ENCODE measurements around the gene CLIC3.

DNA sequence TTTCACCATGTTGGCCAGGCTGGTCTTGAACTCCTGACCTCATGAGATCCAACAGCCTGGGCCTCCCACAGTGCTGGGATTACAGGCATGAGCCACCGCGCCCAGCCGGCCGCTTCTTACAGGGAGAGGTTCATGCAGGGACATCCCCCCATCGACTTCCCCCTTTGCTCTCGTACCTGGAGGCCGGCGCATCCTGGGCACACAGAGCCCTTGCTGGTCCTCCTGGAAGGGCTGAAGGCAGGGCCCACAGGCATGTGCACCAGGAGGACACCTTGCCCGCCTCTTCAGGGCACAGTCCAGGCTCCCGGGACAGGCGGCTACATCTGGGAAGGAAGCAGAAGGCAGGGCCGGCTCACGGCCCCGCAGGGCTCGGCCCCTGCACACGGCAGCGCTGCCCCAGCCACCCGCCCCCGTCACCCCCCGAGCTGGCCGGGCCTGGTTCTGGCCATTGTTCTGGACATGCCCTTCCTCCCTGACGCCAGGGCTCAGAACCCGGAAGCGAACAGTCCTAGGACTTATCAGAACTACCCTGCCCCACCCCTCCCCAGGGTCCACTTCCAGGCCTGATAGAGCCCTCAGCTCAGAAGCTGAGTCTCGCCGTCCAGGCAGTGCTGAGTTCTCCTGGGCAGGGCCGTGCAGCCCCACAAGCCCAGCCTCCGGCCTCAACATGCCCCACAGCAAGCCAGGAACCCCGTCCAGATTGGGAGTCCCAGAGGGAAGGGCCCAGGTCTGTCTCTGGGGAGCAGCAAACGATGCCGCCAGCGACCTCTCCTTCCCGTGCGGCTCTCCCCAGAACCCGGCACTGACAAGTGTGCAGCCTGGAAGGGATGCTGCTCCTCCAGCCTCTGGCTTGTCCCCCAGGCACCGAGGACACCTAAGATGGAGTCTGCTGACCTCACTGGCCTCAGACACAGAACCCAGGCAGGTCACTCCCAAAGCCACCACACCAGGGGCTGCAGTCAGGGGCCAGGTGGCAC, 46.7 kb upstream of the CLIC3 start:
- TF ChIP-seq, protein P1, sequence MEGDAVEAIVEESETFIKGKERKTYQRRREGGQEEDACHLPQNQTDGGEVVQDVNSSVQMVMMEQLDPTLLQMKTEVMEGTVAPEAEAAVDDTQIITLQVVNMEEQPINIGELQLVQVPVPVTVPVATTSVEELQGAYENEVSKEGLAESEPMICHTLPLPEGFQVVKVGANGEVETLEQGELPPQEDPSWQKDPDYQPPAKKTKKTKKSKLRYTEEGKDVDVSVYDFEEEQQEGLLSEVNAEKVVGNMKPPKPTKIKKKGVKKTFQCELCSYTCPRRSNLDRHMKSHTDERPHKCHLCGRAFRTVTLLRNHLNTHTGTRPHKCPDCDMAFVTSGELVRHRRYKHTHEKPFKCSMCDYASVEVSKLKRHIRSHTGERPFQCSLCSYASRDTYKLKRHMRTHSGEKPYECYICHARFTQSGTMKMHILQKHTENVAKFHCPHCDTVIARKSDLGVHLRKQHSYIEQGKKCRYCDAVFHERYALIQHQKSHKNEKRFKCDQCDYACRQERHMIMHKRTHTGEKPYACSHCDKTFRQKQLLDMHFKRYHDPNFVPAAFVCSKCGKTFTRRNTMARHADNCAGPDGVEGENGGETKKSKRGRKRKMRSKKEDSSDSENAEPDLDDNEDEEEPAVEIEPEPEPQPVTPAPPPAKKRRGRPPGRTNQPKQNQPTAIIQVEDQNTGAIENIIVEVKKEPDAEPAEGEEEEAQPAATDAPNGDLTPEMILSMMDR (IDR thresholded peaks at IDR 0.05 in 4 of 5, conservative IDR thresholded peaks at IDR 0.05 in 1 of 5): no peak
- no peak for TF ChIP-seq POLR2A (IDR thresholded peaks at IDR 0.05)
